WTC11 (cell line): ENCODE data around the gene MRPL14. TPM values are rescaled to one million over a fixed set of nuclear protein-coding genes. Genes with fewer than 3 reads are reported as not detected.

Experiments used
- ATAC-seq: fragments of 200-7000 bp; cut with Tn5 transposase; 2 replicates; pipeline ENCODE4 v1.10.0; 2021; ENCODE audit warnings: mild to moderate bottlenecking, moderate library complexity
- CTCF ChIA-PET: fragments of 300-600 bp; sonication (Branson Sonifier 250); formaldehyde crosslinking; loops from one replicate; lab custom pipeline; 2021; ENCODE audit warnings: antibody characterized with exemption; lab: Charles Lee
- POLR2A ChIA-PET: fragments of 350-600 bp; sonication (Branson Sonifier 250); formaldehyde crosslinking; loops from one replicate; lab custom pipeline; 2021; ENCODE audit warnings: antibody characterized with exemption; lab: Charles Lee
- DNase-seq: peaks from one replicate; pipeline ENCODE4 v3.0.0; 2021; ENCODE audit warnings: low spot score
- H3K27ac Mint-ChIP-seq: 2 replicates; pipeline ENCODE4 v1.8.0; 2021; ENCODE audit warnings: mixed read lengths
- H3K27me3 Mint-ChIP-seq: 2 replicates; pipeline ENCODE4 v1.8.0; 2021; ENCODE audit warnings: low read depth, mild to moderate bottlenecking, moderate library complexity, mixed read lengths
- H3K36me3 Mint-ChIP-seq: 2 replicates; pipeline ENCODE4 v1.8.0; 2021; ENCODE audit warnings: mixed read lengths
- H3K4me1 Mint-ChIP-seq: 2 replicates; pipeline ENCODE4 v1.8.0; 2022; ENCODE audit warnings: mixed read lengths
- H3K4me3 Mint-ChIP-seq: 2 replicates; pipeline ENCODE4 v1.8.0; 2021; ENCODE audit warnings: mild to moderate bottlenecking, moderate library complexity, mixed read lengths
- H3K9me3 Mint-ChIP-seq: 2 replicates; pipeline ENCODE4 v1.8.0; 2021; ENCODE audit warnings: mixed read lengths
- ATF3 ChIP-seq: sonication (generic); formaldehyde crosslinking; conservative IDR thresholded peaks from 2 replicates; pipeline ENCODE4 v1.8.1; 2022; ENCODE audit warnings: mild to moderate bottlenecking, missing genetic modification reagents
- CREB1 ChIP-seq: sonication (generic); formaldehyde crosslinking; IDR thresholded peaks from 2 replicates; pipeline ENCODE4 v1.8.0; 2023; ENCODE audit warnings: mild to moderate bottlenecking, missing genetic modification reagents
- E2F5 ChIP-seq: sonication (generic); formaldehyde crosslinking; IDR thresholded peaks from 2 replicates; pipeline ENCODE4 v1.8.1; 2022; ENCODE audit warnings: mild to moderate bottlenecking, moderate library complexity, missing genetic modification reagents
- EMX1 ChIP-seq: fragments of 250-450 bp; sonication (Bioruptor Pico); IDR thresholded peaks from 2 replicates; pipeline ENCODE4 v1.8.0; 2021; ENCODE audit warnings: mild to moderate bottlenecking
- FOXK1 ChIP-seq: sonication (generic); formaldehyde crosslinking; IDR thresholded peaks from 2 replicates; pipeline ENCODE4 v1.8.0; 2022; ENCODE audit warnings: mild to moderate bottlenecking, moderate library complexity, missing genetic modification reagents
- FOXP4 ChIP-seq: sonication (generic); formaldehyde crosslinking; IDR thresholded peaks from 2 replicates; pipeline ENCODE4 v1.8.0; 2022; ENCODE audit warnings: mild to moderate bottlenecking, missing genetic modification reagents
- HMGA2 ChIP-seq: fragments of 250-450 bp; sonication (Bioruptor Pico); IDR thresholded peaks from 2 replicates; pipeline ENCODE4 v1.4.0; 2021; ENCODE audit warnings: mild to moderate bottlenecking, moderate library complexity
- IRF2 ChIP-seq: sonication (generic); formaldehyde crosslinking; IDR thresholded peaks from 2 replicates; pipeline ENCODE4 v1.8.0; 2022; ENCODE audit warnings: low read depth, missing genetic modification reagents, borderline replicate concordance
- MAX ChIP-seq: sonication (generic); formaldehyde crosslinking; IDR thresholded peaks from 2 replicates; pipeline ENCODE4 v1.8.0; 2022; ENCODE audit warnings: mild to moderate bottlenecking, missing genetic modification reagents
- NFE2L1 ChIP-seq: sonication (generic); formaldehyde crosslinking; IDR thresholded peaks from 2 replicates; pipeline ENCODE4 v1.8.1; 2023; ENCODE audit warnings: missing genetic modification reagents
- NR1H2 ChIP-seq: sonication (generic); formaldehyde crosslinking; IDR thresholded peaks from 2 replicates; pipeline ENCODE4 v1.9.0; 2021; ENCODE audit warnings: mild to moderate bottlenecking, moderate library complexity, missing genetic modification reagents
- NR3C1 ChIP-seq: sonication (generic); formaldehyde crosslinking; conservative IDR thresholded peaks from 2 replicates; pipeline ENCODE4 v1.8.1; 2023; ENCODE audit warnings: low read depth, mild to moderate bottlenecking, missing genetic modification reagents
- OVOL2 ChIP-seq: fragments of 250-450 bp; sonication (Bioruptor Pico); IDR thresholded peaks from 2 replicates; pipeline ENCODE4 v1.9.0; 2021; ENCODE audit warnings: mild to moderate bottlenecking, borderline replicate concordance
- RELA ChIP-seq: sonication (generic); formaldehyde crosslinking; IDR thresholded peaks from 2 replicates; pipeline ENCODE4 v1.8.1; 2022; ENCODE audit warnings: missing genetic modification reagents, mild to moderate bottlenecking, borderline replicate concordance
- TCF7 ChIP-seq: sonication (generic); formaldehyde crosslinking; IDR thresholded peaks from 2 replicates; pipeline ENCODE4 v1.8.0; 2022; ENCODE audit warnings: mild to moderate bottlenecking, low read depth, missing genetic modification reagents, moderate library complexity
- TP53 ChIP-seq: sonication (generic); formaldehyde crosslinking; IDR thresholded peaks from 2 replicates; pipeline ENCODE4 v1.8.1; 2023; ENCODE audit warnings: mild to moderate bottlenecking, missing genetic modification reagents
- USF2 ChIP-seq: sonication (generic); formaldehyde crosslinking; IDR thresholded peaks from 2 replicates; pipeline ENCODE4 v1.8.1; 2023; ENCODE audit warnings: mild to moderate bottlenecking, missing genetic modification reagents, moderate library complexity
- total RNA-seq: library from RNA; stranded (reverse); gene quantifications from 3 replicates; pipeline ENCODE4 v1.2.3, GENCODE V29; 2021
- TF ChIP-seq, protein P1 (sequence below): fragments of 250-450 bp; sonication (Bioruptor Pico); IDR thresholded peaks from 2 replicates; pipeline ENCODE4 v1.9.0; 2021; ENCODE audit warnings: mild to moderate bottlenecking
- TF ChIP-seq, protein P2 (sequence below): sonication (generic); formaldehyde crosslinking; IDR thresholded peaks from 2 replicates; pipeline ENCODE4 v1.8.1; 2023; ENCODE audit warnings: mild to moderate bottlenecking, missing genetic modification reagents

MRPL14 gene
- total RNA-seq, 1 experiment from 2014 or later = 74.2 TPM

DNA sequence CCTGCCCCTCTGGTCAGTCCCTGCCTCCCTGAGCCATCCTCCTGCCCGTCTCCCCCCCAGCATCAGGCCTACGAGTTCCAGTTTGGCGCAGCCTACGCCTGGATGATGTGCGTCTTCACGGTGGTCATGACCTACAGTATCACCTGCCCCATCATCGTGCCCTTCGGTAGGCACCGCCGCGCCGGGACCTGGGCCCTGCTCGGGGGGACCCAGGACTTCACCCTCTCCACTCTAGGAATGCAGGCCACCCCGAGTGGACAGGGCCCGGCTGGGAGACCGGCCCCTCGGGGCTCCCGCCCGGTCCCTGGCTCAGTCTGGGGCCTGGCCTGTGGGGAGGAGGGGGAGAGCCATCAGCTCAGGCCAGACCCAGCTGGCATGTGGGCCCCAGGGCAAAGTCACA, 25.3 kb upstream of the MRPL14 start:
- CTCF ChIA-PET = no interaction called here
- H3K27me3 Mint-ChIP-seq = no peaks in the 10 kb centered on the region
- TF ChIP-seq ATF3 (CRISPR knock-in tag) = no peak

DNA sequence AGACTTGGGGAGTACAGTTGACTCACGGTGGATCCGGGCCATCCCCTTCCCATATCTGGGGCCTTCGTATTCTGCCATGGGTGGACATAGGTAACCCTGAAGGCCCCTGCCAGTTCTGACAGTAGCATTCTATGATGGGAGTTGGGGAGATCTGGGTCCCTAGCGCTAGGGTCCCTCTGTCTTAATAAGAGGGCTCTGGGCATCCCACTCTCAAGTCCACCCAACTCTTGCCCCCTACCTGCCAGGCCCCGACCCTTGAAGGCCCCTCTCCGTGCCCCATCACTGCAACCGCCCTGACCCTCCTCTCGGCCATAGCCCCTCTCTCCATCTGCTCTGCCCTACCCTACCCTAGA, 24.8 kb upstream of the MRPL14 start:
- Mint-ChIP-seq H3K36me3 (peaks cover 27% of the 10 kb centered on the region), H3K9me3 (no peaks in the 10 kb centered on the region), H3K27ac (no peak overlapping the region), H3K4me3 (no peak overlapping the region), H3K4me1 (peaks cover 25% of the 10 kb centered on the region), H3K27me3 (no peaks in the 10 kb centered on the region)
- TF ChIP-seq NR1H2 (no peak), FOXK1 (no peak), E2F5 (CRISPR knock-in tag) (no peak), HMGA2 (CRISPR knock-in tag) (no peak), CREB1 (no peak), IRF2 (CRISPR knock-in tag) (no peak), USF2 (no peak), TCF7 (no peak), OVOL2 (CRISPR knock-in tag) (no peak), EMX1 (no peak), MAX (CRISPR knock-in tag) (no peak), NR3C1 (CRISPR knock-in tag) (no peak), NFE2L1 (no peak), TP53 (CRISPR knock-in tag) (no peak), FOXP4 (no peak), RELA (CRISPR knock-in tag) (no peak)
- TF ChIP-seq, protein P1, sequence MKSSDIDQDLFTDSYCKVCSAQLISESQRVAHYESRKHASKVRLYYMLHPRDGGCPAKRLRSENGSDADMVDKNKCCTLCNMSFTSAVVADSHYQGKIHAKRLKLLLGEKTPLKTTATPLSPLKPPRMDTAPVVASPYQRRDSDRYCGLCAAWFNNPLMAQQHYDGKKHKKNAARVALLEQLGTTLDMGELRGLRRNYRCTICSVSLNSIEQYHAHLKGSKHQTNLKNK (CRISPR knock-in tag) = no peak
- TF ChIP-seq, protein P2, sequence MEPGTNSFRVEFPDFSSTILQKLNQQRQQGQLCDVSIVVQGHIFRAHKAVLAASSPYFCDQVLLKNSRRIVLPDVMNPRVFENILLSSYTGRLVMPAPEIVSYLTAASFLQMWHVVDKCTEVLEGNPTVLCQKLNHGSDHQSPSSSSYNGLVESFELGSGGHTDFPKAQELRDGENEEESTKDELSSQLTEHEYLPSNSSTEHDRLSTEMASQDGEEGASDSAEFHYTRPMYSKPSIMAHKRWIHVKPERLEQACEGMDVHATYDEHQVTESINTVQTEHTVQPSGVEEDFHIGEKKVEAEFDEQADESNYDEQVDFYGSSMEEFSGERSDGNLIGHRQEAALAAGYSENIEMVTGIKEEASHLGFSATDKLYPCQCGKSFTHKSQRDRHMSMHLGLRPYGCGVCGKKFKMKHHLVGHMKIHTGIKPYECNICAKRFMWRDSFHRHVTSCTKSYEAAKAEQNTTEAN (CRISPR knock-in tag) = no peak
- DNase-seq (no peak), ATAC-seq (no peak)
- CTCF ChIA-PET = interaction anchor here (0.6 to 1.0 kb wide), 2 partner anchors 57 to 82 kb away, joined by 3 read pairs; no protein-coding TSS in a partner anchor
- POLR2A ChIA-PET = no interaction called here

More for the DNA sequence above, 25.3 kb upstream of the MRPL14 start:
- Mint-ChIP-seq H3K36me3 (peaks cover 22% of the 10 kb centered on the region), H3K4me1 (peaks cover 26% of the 10 kb centered on the region), H3K4me3 (no peak overlapping the region), H3K9me3 (no peaks in the 10 kb centered on the region), H3K27ac (no peak overlapping the region)
- DNase-seq (no peak), ATAC-seq (no peak)
- POLR2A ChIA-PET = no interaction called here
